HPDE6-E6E7 (cell line): ENCODE measurements around the gene LEFTY1.

Experiments
- DNase-seq: peaks from one replicate; pipeline ENCODE4 v3.0.0; 2011; ENCODE audit warnings: missing footprints; ENCODE audit errors: extremely low spot score

LEFTY1 gene

GRCh38 chr1:225917101-225917500 is 28.2 kb upstream of the LEFTY1 start:
- DNase-seq = no peak

DNA sequence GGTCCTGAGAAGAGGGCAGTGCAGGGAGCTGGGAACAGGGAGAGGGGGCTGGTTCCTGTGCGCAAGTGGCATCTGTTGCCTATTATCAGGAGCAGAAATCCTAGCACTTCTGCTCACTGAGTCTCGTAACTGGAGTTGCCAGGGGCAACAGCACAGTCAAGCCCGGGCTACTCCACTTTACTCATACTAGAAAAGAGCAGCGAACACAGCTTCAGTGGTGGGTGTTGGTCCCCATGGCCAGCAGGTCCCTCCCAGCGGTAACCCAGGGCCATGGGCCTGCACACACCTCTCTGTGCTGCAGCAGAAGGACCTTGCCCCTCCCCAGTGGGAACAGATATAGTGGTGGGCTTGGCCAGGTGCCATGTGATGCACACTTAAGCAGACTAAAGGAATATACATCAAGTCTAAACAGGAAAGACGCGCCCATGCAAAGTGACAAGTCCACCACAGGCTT is 26.6 kb upstream of the LEFTY1 start:
- no peak for DNase-seq

DNA sequence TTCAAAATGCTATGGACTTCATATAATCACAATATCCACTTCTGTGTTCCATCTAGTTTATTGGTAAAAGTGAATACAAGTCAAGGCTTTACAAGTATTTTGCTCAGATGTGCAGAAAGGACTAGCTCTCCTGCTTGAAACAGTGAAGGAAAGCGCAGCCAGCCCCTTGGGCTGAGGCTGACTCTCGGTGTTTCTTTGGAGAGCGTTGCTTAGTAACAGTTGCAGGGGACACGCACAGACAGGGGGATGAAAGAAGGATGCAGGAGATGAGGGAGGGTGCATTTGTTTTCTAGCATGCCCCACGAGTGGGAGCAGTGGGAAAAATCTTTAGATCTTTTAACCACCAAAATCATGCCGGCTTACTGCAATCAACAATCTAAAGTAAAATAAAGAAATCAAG is 26.0 kb upstream of the LEFTY1 start:
- no peak for DNase-seq

DNA sequence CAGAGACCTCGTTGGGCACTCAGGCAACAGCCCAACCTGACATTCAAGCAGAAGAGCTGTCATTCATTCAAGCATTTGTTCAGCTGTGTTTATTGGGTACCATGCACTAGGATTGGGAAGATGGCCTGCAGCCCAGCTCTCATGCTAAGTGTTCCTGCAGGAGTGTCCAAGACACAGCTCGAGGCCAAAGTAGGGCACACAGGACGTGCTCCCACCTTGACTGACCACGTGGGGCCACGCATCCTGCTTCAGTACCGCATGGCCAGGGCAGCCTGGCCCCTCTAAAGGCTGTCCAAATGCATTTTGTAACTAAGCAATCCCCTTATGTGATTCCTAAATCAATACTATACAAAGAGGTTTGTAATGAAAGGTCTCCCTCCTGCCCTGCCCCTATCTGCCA is 25.4 kb upstream of the LEFTY1 start:
- no peak for DNase-seq

- peak; percentile 45 for DNase-seq
Measured at GRCh38 chr1:225911191-225912130, 22.5 kb upstream of the LEFTY1 start.

DNA sequence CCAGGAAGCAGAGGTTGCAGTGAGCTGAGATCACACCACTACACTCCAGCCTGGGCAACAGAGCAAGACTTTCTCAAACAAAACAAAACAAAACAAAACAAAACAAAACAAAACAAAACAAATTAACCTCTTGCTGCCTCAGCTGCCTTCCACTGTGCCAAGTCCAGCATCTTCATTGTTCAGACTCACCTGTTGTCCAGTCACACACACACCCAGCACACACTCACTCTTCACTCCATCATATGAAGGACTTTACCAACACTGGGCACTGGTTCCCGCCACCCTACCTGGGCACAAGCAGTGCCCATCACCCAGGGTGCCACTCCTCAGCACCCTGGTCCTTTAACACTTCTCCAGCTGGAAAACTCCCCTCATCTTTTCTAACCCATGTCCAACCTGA is 20.5 kb upstream of the LEFTY1 start:
- no peak for DNase-seq

DNA sequence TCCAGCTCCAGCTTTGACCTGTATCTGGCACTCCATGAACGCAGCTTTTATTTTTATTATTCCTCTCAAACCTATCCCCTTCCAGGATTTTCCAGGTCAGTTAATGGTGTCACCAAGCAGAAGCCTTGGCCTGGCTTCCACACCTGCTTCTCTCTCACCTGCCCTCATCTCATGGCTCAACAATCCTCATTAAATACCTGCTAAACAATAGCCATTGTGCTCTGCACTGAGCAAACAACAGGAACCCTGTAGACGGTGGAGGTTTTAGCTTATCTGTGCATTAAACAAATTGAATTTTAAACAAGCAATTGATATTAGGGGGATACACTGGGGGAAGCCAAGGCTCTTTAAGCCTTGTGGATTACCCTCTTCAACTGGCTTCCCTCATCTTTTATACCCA is 19.8 kb upstream of the LEFTY1 start:
- no peak for DNase-seq

GRCh38 chr1:225908013-225908640 is 19.2 kb upstream of the LEFTY1 start:
- DNase-seq = no peak

DNA sequence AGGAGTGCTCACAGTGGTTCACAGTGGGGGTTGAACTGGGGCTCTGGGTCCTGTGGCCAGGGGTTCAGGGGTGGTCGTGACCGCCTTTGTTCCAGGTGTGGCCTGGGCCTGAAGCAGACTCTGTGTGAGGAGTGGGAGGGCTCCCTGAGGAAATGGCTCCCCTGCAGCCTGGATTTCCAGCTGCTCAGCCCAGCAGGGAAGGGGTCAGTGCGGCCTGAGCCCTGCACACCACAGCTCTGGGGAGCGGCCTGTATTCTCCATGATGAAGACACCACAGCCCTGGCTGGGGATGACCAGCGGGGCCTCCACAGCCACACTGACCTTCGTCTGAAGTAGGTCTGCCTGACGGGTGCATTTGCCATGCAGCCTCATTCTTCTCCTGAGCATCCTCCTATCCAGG is 18.4 kb upstream of the LEFTY1 start:
- no peak for DNase-seq

DNA sequence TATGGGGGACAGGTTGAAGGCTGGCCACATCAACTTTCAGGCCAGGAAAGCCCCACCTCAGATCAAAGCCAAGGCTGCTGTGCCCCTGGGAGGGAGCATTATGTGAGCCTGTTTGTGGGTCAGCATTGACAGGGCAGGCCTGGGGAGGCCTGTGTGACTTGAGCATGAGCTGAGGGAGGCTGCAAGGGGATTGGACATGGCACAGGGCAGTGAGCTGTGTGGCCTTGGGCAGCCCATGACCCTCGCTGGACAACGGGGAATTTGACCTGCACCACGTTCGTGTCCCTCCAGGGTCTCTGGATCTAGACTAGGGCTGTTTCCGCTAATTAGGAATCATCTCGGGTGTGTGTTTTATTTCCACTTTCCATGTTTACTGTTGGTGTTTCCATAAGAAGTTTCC is 17.5 kb upstream of the LEFTY1 start:
- no peak for DNase-seq

GRCh38 chr1:225903623-225904022 is 14.7 kb upstream of the LEFTY1 start:
- DNase-seq = no peak

DNA sequence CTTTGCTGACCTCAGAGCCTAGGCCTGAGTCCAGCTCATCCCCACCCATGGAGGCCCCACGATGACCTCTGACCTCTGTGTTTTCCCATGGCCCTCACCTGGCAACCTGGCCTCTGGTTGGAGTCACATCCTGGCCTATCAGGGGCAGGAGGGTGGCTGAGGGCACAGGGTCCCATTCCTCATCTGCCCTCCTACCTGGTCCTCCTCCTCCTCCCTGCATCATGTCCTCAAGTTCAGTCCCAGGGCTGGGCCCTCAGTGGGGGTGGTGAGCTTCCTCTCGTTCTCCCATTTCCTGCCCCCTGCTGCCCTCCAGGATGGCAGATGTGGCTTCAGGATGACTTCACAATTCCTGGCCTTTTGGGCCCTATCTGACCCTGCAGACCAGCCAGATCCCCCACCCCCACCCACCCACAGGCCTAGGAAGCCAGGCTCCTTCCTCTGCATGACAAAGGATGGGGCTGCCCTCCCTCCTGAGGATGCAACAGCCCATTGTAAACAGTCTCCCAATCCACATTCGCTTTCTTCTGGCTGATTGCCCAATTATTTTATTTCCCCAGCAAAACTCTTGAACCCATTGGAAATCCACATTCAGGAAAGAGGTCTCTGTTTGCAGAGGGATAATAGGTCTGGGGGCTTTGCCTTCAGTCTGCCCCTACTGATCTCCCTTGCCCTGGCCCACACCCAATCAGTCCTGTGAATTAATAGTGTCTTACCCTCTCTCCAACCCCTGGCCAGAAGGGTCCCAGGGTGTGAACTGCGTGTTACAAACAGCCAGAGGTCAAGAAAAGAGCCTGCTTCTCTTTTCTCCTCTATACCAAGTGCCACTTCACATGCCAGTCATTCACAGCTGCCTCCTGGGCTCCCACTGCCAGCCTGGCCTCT is 10.3 kb upstream of the LEFTY1 start:
- DNase-seq = no peak

- no peak for DNase-seq
Measured at GRCh38 chr1:225897595-225898514, 8.9 kb upstream of the LEFTY1 start.

- peak; percentile 83 for DNase-seq
Measured at GRCh38 chr1:225896937-225897549, 8.1 kb upstream of the LEFTY1 start.

GRCh38 chr1:225896494-225896893 is 7.5 kb upstream of the LEFTY1 start:
- no peak for DNase-seq

- DNase-seq = no peak
Measured at GRCh38 chr1:225892307-225892706, 3.4 kb upstream of the LEFTY1 start.

- no peak for DNase-seq
Measured at GRCh38 chr1:225891229-225891972, 2.5 kb upstream of the LEFTY1 start.

DNA sequence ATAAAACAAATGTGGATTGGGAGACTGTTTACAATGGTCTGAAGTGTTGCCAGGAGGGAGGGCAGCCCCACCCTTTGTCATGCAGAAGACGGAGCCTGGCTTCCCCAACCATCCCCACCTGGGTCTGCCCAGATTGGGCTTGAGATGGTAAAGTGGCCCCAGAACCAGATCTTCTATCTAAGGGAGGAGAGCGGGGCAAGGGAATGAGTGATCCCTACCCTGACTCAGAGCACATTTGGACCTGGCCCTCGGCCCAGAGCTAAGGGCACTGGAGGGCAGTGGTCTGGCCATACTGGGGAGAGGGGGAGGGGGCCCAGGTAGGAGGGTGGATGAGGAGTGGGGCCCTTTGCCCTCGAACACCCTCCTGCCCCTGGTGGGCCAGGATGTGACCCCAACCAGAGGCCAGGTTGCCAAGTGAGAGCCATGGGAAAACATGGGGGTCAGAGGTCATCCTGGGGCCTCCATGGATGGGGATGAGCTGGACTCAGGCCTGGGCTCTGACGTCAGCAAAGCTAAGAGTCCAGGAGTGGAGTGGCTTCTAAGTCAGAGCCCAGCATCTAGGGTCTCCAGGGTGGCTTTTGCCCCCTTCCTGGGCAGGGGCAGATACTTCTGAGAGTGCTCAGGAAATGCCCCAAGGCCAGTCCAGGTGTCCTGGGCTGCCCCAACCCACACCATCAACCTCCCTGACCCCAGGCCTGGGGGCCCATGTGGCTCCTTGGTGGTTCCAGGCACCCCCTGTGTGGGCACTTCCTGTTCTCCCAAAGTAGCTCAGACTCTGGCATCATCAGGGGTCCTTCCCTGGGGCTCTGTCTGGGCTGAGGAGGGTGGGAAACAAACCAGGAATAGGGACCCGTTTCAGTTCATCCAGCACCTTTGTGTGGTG is 1.6 kb upstream of the LEFTY1 start:
- no peak for DNase-seq

- no peak for DNase-seq
Measured at GRCh38 chr1:225889743-225890142, 797 bp upstream of the LEFTY1 start.
